ENCODE results near the gene STEAP3.

The STEAP3 gene

DNA sequence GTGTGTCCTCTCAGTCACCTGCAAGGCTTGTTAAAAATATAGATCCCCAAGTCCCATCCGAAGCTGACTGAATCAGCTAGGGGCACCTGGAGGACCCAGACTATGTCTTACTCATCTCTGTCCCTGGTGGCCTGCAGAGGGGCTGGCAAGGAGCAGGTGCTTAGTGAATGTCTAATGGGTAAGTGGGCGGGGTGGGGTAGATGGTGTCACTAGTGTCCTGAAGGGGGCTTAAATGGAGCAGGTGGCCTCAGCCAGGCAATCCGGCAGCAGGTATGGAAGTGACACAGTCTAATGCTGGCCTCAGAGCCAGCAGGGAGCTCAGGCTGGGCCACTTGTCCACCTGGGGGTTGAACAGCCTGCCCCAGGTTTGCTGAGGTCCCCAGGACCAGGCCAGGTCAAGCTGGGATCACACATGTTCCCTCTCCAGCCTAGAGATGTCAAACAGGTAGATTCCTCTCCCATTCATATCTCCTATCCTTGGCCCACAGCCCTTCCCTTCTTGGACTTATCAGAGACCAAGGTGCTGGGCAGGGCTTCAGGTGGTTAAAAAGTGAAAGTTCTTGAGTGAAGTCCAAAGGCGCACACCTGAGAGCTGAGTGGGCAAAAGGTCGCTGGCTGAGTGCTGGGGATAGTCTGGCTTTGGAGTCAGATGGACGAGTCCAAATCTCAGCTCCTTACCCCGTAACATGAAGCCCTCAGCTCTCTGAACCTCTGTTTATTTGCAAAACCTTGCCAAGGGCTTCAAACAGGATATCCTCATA lies 1.7 kb downstream of the STEAP3 start:
- WGBS, 2 experiments, result 91 to 95% methylated on average over 7 of the region's 7 CpGs
- Histone ChIP-seq H3K4me3 (ENCODE audit: insufficient read depth, low read depth, low read length) (no peak overlapping the region), H3K4me1 (ENCODE audit: control insufficient read depth, insufficient read depth, low read length) (peaks cover 14% of the 10 kb centered on the region), H3K27me3 (ENCODE audit: control insufficient read depth, insufficient read depth, low read length, poor library complexity, severe bottlenecking) (peaks cover 29% of the 10 kb centered on the region), H3K9me3 (ENCODE audit: control insufficient read depth, low read length) (no peaks in the 10 kb centered on the region), H3K36me3 (ENCODE audit: control insufficient read depth, insufficient read depth, low read length) (no peaks in the 10 kb centered on the region), H3K27ac (ENCODE audit: insufficient read depth, low read depth, low read length, poor library complexity, severe bottlenecking) (no peak overlapping the region)

DNA sequence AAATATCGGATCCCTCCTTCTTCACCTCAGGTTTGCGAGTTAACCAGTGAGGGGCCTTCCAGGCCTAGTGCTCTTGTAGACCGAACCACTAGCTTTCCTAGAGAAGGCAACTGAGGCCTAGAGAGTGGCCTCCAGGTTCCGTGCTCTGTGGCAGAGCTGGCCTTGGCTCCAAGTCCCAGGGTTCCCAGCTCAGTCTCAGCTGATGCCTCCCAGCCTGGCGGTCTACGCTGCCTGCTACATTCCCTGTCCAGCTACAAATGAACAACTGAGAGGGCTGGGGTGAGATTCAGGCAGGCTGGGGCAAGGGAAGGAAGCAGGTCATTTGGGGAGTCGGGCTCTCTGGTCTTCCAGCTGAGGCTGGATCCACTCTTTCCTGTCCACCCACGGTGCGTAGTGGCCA lies 2.3 kb downstream of the STEAP3 start:
- Histone ChIP-seq H3K4me1 (ENCODE audit: control insufficient read depth, insufficient read depth, low read length) (peaks cover 20% of the 10 kb centered on the region), H3K9me3 (ENCODE audit: control insufficient read depth, low read length) (no peaks in the 10 kb centered on the region), H3K4me3 (ENCODE audit: insufficient read depth, low read depth, low read length) (no peak overlapping the region), H3K27me3 (ENCODE audit: control insufficient read depth, insufficient read depth, low read length, poor library complexity, severe bottlenecking) (peaks cover 29% of the 10 kb centered on the region), H3K27ac (ENCODE audit: insufficient read depth, low read depth, low read length, poor library complexity, severe bottlenecking) (no peak overlapping the region), H3K36me3 (ENCODE audit: control insufficient read depth, insufficient read depth, low read length) (no peaks in the 10 kb centered on the region)
- 93 to 94% methylated on average over 9 of the region's 9 CpGs for whole genome bisulfite sequencing, 2 experiments

DNA sequence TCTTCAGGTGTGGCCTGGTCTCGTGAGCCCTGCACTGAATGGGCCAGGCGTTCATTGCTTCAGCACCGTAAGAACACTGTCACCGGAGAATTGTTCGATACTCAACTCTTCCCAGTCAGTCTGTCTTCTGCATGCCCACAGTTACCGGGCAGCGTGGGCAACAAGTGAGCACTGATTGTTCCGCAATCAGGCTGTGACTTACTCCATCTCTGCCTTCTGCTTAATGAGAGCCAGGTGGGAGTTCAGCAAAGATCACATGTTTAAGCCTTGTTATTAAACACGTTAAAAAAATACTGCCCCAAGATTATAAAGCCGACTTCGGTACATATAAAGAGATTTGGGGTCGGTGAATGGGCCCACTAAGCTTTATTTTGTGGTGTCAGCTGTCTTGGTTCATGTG lies 3.7 kb downstream of the STEAP3 start:
- whole genome bisulfite sequencing, 2 experiments, result 96% methylated on average over 12 of the region's 12 CpGs
- Histone ChIP-seq H3K27ac (ENCODE audit: insufficient read depth, low read depth, low read length, poor library complexity, severe bottlenecking) (no peak overlapping the region), H3K4me1 (ENCODE audit: control insufficient read depth, insufficient read depth, low read length) (peaks cover 19% of the 10 kb centered on the region), H3K36me3 (ENCODE audit: control insufficient read depth, insufficient read depth, low read length) (no peaks in the 10 kb centered on the region), H3K27me3 (ENCODE audit: control insufficient read depth, insufficient read depth, low read length, poor library complexity, severe bottlenecking) (peaks cover 29% of the 10 kb centered on the region), H3K4me3 (ENCODE audit: insufficient read depth, low read depth, low read length) (no peak overlapping the region), H3K9me3 (ENCODE audit: control insufficient read depth, low read length) (no peaks in the 10 kb centered on the region)

DNA sequence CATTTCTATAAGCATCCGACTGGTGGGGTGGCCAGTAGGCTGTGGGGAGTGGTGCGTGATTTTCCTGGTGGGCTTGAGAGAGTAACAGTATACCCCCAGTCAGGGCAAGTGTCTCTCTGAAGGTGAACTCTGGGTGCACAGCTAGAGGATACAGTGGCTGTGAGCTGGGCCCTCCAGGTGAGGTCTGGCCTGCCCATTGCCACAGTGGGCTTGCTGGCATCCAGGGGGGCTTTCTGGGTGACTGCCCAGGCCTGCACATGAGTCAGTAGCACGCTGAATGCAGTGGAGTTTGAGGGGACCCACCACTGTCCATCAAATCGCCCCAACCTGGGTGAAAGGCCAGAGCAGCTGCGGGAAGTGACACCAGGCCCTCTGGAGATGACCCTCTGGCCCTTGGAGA lies 4.5 kb downstream of the STEAP3 start:
- WGBS, 2 experiments, result 88 to 91% methylated on average over 5 of the region's 5 CpGs
- no peaks in the 10 kb centered on the region for H3K36me3 ChIP-seq (ENCODE audit: control insufficient read depth, insufficient read depth, low read length)
- no peaks in the 10 kb centered on the region for H3K9me3 ChIP-seq (ENCODE audit: control insufficient read depth, low read length)
- peaks cover 19% of the 10 kb centered on the region for H3K4me1 ChIP-seq (ENCODE audit: control insufficient read depth, insufficient read depth, low read length)
- H3K27me3 ChIP-seq (ENCODE audit: control insufficient read depth, insufficient read depth, low read length, poor library complexity, severe bottlenecking), result peaks cover 24% of the 10 kb centered on the region
- no peak overlapping the region for H3K4me3 ChIP-seq (ENCODE audit: insufficient read depth, low read depth, low read length)
- H3K27ac ChIP-seq (ENCODE audit: insufficient read depth, low read depth, low read length, poor library complexity, severe bottlenecking), result no peak overlapping the region

GRCh38 chr2:119228964-119229363 lies 5.3 kb downstream of the STEAP3 start:
- no peaks in the 10 kb centered on the region for H3K9me3 ChIP-seq (ENCODE audit: control insufficient read depth, low read length)
- peaks cover 15% of the 10 kb centered on the region for H3K27me3 ChIP-seq (ENCODE audit: control insufficient read depth, insufficient read depth, low read length, poor library complexity, severe bottlenecking)
- peaks cover 26% of the 10 kb centered on the region for H3K4me1 ChIP-seq (ENCODE audit: control insufficient read depth, insufficient read depth, low read length)
- H3K36me3 ChIP-seq (ENCODE audit: control insufficient read depth, insufficient read depth, low read length), result no peaks in the 10 kb centered on the region
- no peak overlapping the region for H3K27ac ChIP-seq (ENCODE audit: insufficient read depth, low read depth, low read length, poor library complexity, severe bottlenecking)
- WGBS, 2 experiments, result 88 to 95% methylated on average over 7 of the region's 7 CpGs
- no peak overlapping the region for H3K4me3 ChIP-seq (ENCODE audit: insufficient read depth, low read depth, low read length)

- H3K27ac ChIP-seq (ENCODE audit: insufficient read depth, low read depth, low read length, poor library complexity, severe bottlenecking), result no peak overlapping the region
- H3K36me3 ChIP-seq (ENCODE audit: control insufficient read depth, insufficient read depth, low read length), result no peaks in the 10 kb centered on the region
- WGBS, 2 experiments, result 63% methylated on average over 3 of the region's 3 CpGs
- no peak overlapping the region for H3K4me3 ChIP-seq (ENCODE audit: insufficient read depth, low read depth, low read length)
- H3K9me3 ChIP-seq (ENCODE audit: control insufficient read depth, low read length), result no peaks in the 10 kb centered on the region
- peaks cover 26% of the 10 kb centered on the region for H3K4me1 ChIP-seq (ENCODE audit: control insufficient read depth, insufficient read depth, low read length)
- peaks cover 8% of the 10 kb centered on the region for H3K27me3 ChIP-seq (ENCODE audit: control insufficient read depth, insufficient read depth, low read length, poor library complexity, severe bottlenecking)
Measured at GRCh38 chr2:119229716-119230115, 6.1 kb downstream of the STEAP3 start.

- Histone ChIP-seq H3K4me1 (ENCODE audit: control insufficient read depth, insufficient read depth, low read length) (peaks cover 26% of the 10 kb centered on the region), H3K36me3 (ENCODE audit: control insufficient read depth, insufficient read depth, low read length) (no peaks in the 10 kb centered on the region), H3K27me3 (ENCODE audit: control insufficient read depth, insufficient read depth, low read length, poor library complexity, severe bottlenecking) (no peaks in the 10 kb centered on the region), H3K27ac (ENCODE audit: insufficient read depth, low read depth, low read length, poor library complexity, severe bottlenecking) (no peak overlapping the region), H3K4me3 (ENCODE audit: insufficient read depth, low read depth, low read length) (no peak overlapping the region), H3K9me3 (ENCODE audit: control insufficient read depth, low read length) (no peaks in the 10 kb centered on the region)
- WGBS, 2 experiments, result 80 to 82% methylated on average over 28 of the region's 28 CpGs
Measured at GRCh38 chr2:119230219-119231185, 6.9 kb downstream of the STEAP3 start.

GRCh38 chr2:119231975-119232665 lies 8.5 kb downstream of the STEAP3 start:
- Histone ChIP-seq H3K4me1 (ENCODE audit: control insufficient read depth, insufficient read depth, low read length) (peaks cover 26% of the 10 kb centered on the region), H3K36me3 (ENCODE audit: control insufficient read depth, insufficient read depth, low read length) (no peaks in the 10 kb centered on the region), H3K9me3 (ENCODE audit: control insufficient read depth, low read length) (no peaks in the 10 kb centered on the region), H3K27me3 (ENCODE audit: control insufficient read depth, insufficient read depth, low read length, poor library complexity, severe bottlenecking) (no peaks in the 10 kb centered on the region), H3K4me3 (ENCODE audit: insufficient read depth, low read depth, low read length) (no peak overlapping the region), H3K27ac (ENCODE audit: insufficient read depth, low read depth, low read length, poor library complexity, severe bottlenecking) (no peak overlapping the region)
- WGBS, 2 experiments, result 92 to 93% methylated on average over 10 of the region's 10 CpGs

- no peak overlapping the region for H3K4me3 ChIP-seq (ENCODE audit: insufficient read depth, low read depth, low read length)
- H3K27ac ChIP-seq (ENCODE audit: insufficient read depth, low read depth, low read length, poor library complexity, severe bottlenecking), result no peak overlapping the region
- no peaks in the 10 kb centered on the region for H3K9me3 ChIP-seq (ENCODE audit: control insufficient read depth, low read length)
- no peaks in the 10 kb centered on the region for H3K36me3 ChIP-seq (ENCODE audit: control insufficient read depth, insufficient read depth, low read length)
- WGBS, 2 experiments, result 84 to 91% methylated on average over 3 of the region's 3 CpGs
- H3K4me1 ChIP-seq (ENCODE audit: control insufficient read depth, insufficient read depth, low read length), result peaks cover 26% of the 10 kb centered on the region
- H3K27me3 ChIP-seq (ENCODE audit: control insufficient read depth, insufficient read depth, low read length, poor library complexity, severe bottlenecking), result no peaks in the 10 kb centered on the region
Measured at GRCh38 chr2:119232666-119232993, 9.0 kb downstream of the STEAP3 start.

All from ectodermal cell (in vitro differentiated cells).